Skin epidermis (tissue), 12 donors: ENCODE data around the gene UHMK1.

Source experiments
- H3K27ac ChIP-seq, 21 experiments: fragments of 200-600 bp; sonication (generic) in 11 of 21; one replicate each; pipeline ENCODE4 v1.5.0; 2020; ENCODE audit warnings: mild to moderate bottlenecking in 3 of 21, inconsistent platforms in 2 of 21, moderate library complexity in 2 of 21
- H3K4me3 ChIP-seq, 7 experiments: fragments of 200-600 bp; sonication (generic) in 2 of 7; one replicate each; pipeline ENCODE4 v1.5.0; 2020; ENCODE audit warnings: inconsistent platforms in 2 of 7, mild to moderate bottlenecking in 2 of 7, moderate library complexity in 1 of 7

UHMK1 gene

DNA sequence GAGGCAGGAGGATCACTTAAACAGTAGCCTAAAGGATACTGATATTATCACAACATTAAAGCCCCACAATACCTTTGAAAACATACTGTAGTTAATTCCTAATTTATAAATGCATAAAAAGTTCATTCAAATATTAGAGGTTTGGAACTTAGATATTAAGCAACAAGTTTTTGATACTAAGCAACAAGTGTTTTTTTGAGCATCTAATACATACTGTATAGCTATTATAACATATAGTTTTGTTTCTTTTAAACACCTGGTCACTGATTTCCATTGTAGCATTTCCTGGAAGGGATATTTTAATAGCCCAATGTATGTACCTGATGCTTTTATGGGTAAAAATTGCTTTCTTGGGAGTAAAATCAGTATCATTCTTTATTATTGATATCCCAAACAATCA, 4.5 kb downstream of the UHMK1 start:
- no peak overlapping the region for H3K27ac ChIP-seq
- no peak overlapping the region for H3K4me3 ChIP-seq

DNA sequence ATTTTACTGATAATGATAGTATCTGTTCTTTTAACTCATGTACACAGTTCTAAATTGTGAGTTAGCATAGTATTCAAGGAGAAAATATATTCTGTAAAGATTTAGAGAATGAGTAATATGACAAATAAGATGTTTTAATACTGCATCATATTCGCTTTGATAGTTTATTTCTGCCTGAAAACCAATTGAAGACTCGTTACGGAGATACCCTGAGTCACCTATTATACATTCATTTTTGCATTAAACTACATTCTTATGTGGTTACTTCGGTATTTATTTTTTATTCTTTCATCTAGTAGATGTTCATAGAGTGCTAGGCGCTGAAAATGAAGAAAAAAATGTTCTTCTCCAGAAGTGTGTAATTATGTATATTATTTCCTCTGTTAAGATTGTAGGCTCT, 5.3 kb downstream of the UHMK1 start:
- no peak overlapping the region for H3K27ac ChIP-seq

DNA sequence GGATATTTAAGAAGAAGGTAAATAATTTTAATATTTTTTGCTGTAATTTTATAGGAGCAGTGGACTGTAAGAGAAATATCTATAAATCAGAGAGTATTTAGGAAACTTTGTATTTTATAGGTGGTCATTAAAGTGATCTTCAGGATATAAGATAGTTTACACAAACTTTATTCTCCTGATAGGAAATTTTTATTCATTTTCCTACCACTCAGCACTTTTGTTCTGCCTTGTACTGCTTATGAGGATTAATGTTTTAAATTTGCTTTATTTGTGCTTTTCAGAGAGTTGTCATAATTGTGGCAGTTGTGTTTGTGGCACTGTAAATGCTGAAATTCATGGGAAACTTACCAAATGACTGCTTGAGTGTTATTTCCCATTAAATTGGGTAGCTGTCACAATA, 29.7 kb downstream of the UHMK1 start:
- H3K27ac ChIP-seq: no peak overlapping the region
- H3K4me3 ChIP-seq: no peak overlapping the region

More for the DNA sequence above, 5.3 kb downstream of the UHMK1 start:
- H3K4me3 ChIP-seq: no peak overlapping the region

DNA sequence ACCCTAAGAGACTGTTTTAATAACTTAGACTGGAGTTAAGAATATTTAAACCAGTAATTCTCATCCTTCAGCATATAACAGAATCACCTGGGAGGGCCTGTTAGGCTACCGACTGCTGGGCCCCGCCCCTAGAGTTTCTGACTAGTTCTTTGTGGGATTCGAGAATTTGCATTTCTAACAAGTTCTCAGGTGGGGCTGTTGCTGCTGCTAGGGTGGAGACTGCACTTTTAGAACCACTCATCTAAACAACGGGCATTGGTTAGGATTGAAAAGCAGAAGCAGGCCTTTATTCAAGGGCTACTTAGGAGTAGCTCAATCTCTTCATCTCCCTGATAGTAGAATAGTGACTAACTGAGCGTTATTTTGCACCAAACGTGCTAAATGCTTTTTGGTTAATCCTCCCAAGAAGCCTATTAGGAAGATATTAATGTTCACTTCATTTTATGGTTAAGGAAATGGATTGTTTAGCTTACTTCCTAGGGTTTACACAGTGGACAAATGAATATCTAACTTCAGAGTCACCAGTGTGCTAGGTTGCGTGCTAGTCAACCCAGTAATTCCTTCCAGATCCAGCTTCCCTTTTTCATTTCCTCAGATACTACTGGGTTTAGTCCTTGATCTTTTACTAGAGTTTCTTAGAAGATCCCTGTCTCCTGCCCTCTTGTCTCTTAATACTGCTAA, 32.8 kb downstream of the UHMK1 start:
- H3K27ac ChIP-seq: peak overlapping the region in 1 of 21 experiments; percentile 13
- H3K4me3 ChIP-seq: no peak overlapping the region

DNA sequence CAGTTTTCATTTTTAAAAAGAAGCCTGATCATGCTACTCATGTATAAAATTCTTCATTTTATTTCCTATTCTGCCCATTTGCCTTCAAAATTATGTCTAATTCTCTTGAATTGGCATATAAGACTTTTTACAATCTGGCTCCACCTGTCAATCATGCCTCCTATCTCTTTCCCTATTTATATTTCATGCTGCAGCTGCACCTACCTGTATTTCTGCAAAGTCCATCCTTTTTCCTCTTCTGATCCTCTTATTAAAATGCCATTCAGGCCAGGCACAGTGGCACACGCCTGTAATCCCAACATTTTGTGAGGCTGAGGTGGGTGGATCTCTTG, 33.3 kb downstream of the UHMK1 start:
- H3K4me3 ChIP-seq: no peak overlapping the region
- H3K27ac ChIP-seq: peak overlapping the region in 1 of 21 experiments; percentile 13

DNA sequence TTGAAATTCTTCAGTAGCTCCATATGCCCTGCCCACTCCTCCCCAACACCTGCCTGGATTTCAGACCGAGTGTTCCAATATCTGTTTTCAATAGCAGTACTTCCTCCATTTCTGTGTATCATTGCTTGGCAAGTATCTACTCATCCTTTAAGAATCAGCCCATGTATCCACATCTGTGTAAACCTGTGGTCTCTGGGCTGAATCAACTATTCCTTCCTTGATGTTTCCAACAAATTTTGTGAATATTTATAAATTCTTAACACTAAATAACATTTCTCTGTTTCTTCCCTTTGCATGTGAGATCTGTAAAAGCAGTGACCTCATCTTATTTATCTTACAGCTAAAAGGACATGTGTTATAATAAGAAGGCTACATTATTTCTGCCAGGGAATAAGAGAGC, 37.9 kb downstream of the UHMK1 start:
- Histone ChIP-seq H3K4me3 (no peak overlapping the region), H3K27ac (no peak overlapping the region)

DNA sequence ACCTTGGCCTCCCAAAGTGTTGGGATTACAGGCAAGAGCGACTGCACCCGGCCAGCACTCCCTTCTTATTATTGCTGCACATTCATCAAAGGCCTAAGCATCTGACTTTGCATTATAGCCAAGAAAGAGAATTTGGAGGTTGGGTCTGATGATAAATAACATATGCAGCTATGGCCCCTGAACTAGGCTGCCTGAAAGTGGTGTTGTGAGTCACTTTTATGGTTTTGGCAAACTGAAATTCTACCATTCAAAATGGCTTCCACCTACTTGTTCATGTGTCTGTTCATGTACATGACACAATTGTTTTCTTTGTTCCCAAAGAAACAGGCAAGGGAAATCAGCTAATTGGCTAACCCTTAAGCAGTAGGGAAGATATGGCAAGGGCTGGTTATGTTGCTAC, 38.9 kb downstream of the UHMK1 start:
- Histone ChIP-seq H3K27ac (no peak overlapping the region), H3K4me3 (no peak overlapping the region)

DNA sequence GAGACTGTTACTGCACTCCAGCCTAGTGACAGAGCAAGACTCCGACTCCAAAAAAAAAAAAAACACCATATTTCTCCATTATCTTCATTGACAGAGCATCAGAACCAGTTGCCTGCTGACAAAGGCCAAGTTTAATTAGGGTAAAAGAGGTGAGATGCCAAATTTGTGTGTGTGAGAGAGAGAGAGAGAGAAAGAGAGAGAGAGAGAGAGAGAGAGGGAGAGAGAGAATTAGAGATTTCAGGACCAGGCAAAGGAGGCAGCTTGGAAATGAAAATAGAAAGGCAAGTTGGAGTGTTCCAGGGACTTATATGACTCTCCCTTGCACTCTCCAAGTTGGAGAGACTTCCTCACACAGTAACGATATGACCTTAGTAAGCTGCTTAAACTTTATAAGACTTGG, 39.6 kb downstream of the UHMK1 start:
- Histone ChIP-seq H3K27ac (no peak overlapping the region), H3K4me3 (no peak overlapping the region)

DNA sequence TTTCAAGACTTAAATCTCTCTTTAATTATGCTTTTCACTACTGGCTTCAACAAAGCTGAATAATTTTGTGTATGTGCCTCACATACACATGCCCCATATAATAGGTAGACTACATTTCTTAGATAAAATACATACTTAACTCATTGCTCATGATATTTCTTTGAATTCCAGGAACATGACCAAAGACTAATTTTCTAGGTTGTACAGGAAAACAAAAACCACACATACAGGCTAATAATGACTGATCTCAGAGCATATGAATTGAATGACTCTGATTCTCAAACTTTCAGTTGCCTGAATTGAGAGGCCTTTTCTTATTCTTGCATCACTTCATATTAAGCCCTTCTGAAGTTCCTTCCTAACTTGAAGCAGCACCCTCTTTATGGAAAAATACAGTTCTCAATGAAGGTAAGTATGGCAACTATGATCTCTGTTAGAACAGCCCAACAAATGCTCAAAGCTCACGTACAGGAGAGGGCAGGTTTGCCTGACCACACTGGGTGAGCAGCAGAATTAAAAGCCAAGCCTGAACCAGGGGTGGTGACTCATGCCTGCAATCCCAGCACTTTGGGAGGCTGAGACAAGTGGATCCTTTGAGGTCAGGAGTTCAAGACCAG, 41.3 kb downstream of the UHMK1 start:
- Histone ChIP-seq H3K4me3 (no peak overlapping the region), H3K27ac (no peak overlapping the region)

DNA sequence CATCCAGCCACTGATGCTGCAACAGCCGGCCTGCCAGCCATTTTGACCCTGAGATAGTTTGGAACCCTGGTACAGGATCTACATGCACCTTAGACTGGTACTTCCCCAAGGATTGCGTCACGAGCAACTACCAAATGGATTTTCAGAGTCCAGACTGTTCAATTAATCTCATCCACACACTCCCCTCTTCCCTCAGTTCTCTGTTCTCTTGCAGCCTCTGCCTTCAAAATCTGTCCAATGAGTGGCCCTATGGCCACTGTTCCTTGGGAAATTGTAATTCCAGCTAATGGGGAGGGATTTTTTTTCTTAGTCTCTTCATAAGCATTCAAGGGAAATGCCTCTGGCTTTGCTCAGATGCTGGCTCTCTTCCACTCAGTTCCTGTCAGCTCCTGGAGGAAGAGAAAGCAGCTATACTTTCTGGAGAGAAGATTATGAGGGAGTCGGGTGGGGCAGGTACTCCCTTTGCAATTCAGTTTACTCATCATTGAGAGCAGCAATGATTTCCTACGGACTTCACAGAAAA, 44.1 kb downstream of the UHMK1 start:
- Histone ChIP-seq H3K27ac (peak overlapping the region in 6 of 21 experiments; percentile 21 to 62 (median 44)), H3K4me3 (no peak overlapping the region)

DNA sequence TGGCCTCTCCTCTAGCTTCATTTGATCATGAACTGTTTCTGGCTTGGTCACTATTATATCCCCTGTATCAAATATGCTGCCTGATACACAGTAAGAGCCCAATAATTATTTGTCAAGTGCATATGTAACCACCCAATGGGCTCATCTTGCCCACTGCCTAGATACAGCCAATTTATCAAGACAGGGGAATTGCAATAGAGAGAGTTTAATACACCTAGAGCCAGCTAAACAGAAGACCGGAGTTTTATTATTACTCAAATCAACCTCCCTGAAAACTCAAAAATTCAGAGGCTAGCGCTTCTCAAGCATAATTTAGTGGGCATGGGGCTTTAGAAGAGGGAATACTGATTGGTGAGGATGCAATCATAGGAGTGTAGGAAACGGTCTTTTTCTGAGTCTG, 45.6 kb downstream of the UHMK1 start:
- H3K27ac ChIP-seq: no peak overlapping the region
- H3K4me3 ChIP-seq: no peak overlapping the region

DNA sequence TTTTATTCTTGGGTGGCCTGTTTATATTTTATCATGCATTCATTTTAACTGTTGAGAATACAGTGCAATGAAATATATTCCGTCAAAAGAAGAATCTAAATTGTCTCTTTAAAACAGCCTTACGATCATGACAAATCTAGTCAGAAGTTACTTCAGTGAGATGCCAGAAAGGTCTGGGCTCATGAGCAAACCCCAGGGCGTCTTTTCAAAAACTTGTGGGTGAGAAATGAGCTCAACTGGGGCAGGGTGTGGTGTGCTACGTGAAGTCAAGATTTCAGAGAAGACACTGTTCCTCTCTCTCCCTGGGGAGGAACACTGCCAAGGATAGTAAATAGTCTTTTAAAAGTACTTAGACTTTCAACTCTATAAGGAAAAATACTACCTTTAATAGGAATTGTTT, 50.6 kb downstream of the UHMK1 start:
- no peak overlapping the region for H3K4me3 ChIP-seq
- peak overlapping the region in 10 of 21 experiments; percentile 3 to 89 (median 72) for H3K27ac ChIP-seq

DNA sequence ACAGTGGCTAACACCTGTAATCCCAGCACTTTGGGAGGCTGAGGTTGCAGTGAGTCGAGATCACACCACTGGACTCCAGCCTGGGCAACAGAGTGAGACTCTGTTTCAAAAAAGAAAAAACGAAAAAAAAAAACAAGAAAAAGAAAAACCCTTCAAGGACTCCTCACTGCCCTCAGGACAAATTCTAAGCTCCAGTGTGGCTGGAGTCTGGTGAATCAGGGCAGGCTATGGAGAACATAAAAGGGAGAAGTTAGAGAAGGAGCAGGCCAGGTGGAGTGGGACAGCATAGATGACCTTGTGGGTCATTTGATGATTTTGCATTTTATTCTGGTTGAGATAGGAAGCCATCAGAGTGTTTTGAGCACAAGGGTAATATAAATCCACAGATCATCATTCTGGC, 51.4 kb downstream of the UHMK1 start:
- no peak overlapping the region for H3K4me3 ChIP-seq
- H3K27ac ChIP-seq: peak overlapping the region in 9 of 21 experiments; percentile 33 to 89 (median 73)

DNA sequence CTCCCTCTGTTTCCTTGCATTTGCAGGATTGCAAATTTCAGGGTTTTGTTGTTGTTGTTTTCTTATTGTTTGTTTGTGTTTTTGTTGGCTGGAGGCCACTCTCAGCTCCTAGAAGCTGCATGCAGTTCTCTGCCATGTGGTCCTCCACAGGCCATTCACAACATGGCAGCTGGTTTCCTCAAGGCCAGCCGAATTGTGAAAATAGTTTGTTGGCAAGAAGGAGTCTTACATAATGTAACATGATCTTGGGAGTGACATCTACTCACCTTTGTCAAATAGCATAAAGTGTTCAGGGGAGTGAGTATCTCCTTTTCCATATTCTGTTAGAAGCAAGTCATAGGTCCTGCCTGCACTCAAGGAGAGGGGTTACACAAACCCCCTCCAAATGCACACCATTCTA, 53.3 kb downstream of the UHMK1 start:
- peak overlapping the region in 1 of 21 experiments; percentile 74 for H3K27ac ChIP-seq
- no peak overlapping the region for H3K4me3 ChIP-seq

DNA sequence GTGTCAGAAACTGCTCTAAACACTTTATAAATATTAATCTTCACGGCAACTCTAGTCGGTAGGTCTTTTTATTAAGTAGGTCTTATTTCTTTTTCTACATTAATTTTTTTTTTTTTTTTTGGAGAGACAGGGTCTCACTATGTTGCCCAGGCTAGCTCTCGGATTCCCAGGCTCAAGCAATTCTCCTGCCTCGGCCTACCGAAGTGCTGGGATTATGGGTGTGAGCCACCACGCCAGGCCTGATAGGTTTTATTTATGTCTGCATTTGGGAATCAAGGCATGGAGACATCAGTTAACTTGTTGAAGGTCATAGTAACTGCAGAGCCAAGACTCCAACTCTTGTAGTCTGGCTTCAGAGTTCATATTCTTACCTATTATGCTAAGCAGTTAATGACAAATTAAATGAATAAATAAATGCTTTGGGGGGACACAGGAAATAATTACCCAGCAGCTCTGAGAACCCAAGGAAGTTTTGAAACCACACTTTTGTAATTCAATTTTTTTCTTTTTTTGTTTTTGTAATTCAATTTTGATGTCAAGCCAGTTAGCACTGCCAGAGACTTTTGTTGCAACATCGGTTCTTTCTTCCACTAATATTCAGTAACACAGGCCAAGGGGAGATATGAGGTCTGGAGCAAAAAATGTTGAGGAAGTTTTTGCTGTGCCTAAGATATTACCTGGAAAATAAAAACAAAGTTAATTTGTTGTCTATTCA, 54.5 kb downstream of the UHMK1 start:
- H3K4me3 ChIP-seq: no peak overlapping the region
- H3K27ac ChIP-seq: peak overlapping the region in 6 of 21 experiments; percentile 3 to 74 (median 54)

DNA sequence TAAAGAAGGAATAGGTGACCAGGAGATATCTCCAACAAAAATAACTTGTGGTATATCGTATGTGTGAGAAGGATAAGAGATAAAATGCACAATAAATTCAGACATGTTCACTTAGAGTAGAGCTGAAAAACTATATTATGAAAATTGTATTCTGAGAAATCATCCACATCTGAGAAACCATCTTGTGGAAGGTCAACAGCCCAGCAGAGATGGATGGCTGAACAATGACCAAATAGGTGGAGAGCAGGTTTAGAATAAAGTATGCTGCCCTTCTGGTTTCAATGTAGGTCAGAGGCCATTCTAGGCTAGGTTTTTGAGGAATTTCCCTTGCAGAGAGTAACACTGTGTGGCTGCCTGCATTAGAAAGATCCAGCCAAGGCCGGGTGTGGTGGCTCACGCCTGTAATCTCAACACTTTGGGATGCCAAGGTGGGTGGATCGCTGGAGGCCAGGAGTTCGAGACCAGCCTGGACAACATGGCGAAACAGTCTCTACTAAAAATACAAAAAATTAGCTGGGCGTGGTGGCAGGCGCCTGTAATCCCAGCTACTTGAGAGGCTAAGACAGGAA, 55.1 kb downstream of the UHMK1 start:
- Histone ChIP-seq H3K4me3 (no peak overlapping the region), H3K27ac (peak overlapping the region in 7 of 21 experiments; percentile 31 to 74 (median 45))

DNA sequence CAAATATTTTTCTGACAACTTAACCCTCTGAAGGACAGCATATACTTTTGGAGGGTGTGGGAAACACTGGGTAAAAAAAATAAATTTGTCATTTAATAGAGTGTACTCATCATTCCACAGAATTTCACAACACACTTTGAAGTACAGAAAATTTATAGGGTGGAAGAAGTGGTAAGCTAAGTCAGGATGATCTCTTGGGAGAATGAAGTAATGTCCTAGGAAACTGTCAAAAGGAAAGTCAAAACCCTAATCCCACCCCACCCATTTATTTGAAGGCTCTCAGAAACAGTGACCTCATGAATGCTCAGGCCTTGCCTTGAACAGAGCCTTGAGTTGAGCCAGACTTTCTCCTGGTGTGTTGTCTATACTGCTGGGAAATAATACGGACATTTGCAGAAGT, 56.6 kb downstream of the UHMK1 start:
- Histone ChIP-seq H3K4me3 (no peak overlapping the region), H3K27ac (peak overlapping the region in 4 of 21 experiments; percentile 12 to 75 (median 66))

DNA sequence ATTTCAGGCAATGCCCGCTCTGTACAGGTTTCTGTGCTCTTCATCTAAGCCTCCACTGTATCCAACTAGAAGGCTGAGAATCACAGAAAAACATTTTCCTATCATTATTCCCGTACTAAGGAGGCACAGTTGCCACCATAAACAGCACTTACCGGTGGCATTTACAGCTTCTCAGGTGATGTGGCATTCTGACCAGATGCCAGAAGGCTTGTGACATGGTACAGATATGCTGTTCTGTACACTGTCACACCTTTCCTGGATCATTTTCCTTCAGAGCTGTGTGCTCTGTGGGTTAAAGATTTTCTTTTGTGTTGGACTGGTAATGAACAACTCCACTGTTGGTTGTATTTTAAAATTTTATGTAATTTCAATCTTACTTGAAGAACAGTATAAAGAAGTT, 59.9 kb downstream of the UHMK1 start:
- Histone ChIP-seq H3K27ac (no peak overlapping the region), H3K4me3 (no peak overlapping the region)

DNA sequence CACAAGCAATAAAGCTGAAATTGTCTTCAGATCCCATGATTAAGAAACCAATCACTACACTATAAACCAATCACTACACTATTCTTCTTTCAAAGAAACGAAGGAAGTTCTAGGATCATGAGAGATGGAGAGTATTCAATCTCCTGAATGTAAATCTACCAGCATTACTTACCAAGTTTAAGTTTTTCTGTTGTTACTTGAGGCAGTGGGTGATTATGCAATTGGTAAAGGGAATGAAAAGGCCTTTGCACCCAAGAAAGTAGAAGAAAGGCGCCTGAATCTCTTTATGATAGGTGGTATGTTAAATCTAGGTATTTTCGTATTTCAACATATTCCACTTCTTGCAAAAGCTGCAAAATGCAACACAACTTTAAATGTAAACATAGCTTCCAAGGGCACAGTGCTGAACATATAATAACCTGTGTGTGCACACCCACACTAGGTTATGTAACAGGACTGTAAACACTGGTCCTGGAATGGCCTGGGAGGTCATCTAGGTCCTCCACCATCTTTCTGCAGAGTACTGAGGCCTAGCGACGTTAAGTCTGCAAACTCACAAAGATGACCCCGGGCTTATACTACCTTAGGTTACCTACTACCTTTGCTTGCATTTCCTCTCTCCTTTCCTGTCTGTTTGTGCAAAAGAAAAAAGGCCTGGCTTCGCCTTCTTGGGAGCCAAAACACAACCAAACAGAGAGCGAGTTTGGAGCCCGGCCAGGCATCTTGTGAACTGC, 62.9 kb downstream of the UHMK1 start:
- peak overlapping the region; percentile 67 to 87 (median 78) for H3K4me3 ChIP-seq
- H3K27ac ChIP-seq: peak overlapping the region in 20 of 21 experiments; percentile 79 to 96 (median 90)
